Measurements from ENCODE around the gene DNAAF5.

DNA sequence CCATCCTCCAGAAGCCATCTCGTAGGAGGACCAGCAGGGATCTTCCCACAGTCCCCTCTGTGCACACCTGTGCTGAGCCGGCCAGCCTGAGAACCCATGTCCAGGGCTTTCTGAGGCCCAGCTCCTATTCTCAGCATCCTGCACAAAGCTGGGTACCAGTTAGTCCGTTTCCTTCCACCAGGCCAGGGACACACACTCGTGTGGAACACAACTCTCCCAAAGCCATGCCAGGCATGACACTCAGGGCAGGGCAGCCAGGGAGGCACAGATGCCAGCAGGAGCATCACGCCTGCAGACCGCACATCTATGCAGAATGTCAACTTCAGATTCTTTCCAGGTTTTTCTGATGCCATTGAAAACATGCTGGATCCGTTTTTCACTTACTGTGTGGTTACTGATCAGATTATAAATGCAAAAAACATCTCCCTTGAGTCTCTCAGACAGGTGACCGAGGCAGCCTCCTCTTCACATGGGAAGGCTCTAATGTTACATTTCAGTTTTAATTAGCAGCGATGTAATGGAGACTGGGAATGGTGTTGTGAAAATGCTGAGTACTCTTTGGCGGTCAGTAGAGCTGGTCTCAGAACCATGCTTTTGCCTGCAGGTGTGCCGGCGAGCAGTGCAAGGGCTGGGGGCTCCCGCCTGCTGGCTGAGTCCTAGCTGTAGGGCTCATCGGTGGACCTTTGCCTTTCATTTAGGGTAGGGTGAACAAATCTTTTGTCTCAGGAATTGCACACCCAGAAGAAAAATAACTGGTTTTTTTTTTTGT is 102.5 kb downstream of the DNAAF5 start:
- TF ChIP-seq, protein P1, sequence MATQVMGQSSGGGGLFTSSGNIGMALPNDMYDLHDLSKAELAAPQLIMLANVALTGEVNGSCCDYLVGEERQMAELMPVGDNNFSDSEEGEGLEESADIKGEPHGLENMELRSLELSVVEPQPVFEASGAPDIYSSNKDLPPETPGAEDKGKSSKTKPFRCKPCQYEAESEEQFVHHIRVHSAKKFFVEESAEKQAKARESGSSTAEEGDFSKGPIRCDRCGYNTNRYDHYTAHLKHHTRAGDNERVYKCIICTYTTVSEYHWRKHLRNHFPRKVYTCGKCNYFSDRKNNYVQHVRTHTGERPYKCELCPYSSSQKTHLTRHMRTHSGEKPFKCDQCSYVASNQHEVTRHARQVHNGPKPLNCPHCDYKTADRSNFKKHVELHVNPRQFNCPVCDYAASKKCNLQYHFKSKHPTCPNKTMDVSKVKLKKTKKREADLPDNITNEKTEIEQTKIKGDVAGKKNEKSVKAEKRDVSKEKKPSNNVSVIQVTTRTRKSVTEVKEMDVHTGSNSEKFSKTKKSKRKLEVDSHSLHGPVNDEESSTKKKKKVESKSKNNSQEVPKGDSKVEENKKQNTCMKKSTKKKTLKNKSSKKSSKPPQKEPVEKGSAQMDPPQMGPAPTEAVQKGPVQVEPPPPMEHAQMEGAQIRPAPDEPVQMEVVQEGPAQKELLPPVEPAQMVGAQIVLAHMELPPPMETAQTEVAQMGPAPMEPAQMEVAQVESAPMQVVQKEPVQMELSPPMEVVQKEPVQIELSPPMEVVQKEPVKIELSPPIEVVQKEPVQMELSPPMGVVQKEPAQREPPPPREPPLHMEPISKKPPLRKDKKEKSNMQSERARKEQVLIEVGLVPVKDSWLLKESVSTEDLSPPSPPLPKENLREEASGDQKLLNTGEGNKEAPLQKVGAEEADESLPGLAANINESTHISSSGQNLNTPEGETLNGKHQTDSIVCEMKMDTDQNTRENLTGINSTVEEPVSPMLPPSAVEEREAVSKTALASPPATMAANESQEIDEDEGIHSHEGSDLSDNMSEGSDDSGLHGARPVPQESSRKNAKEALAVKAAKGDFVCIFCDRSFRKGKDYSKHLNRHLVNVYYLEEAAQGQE (IDR thresholded peaks at IDR 0.05; ENCODE audit: low read depth): no peak
- TF ChIP-seq TEAD4 (IDR thresholded peaks at IDR 0.05): no peak
